ENCODE data around the gene KCNG2. TPM values are rescaled to one million over a fixed set of nuclear protein-coding genes. Genes with fewer than 3 reads are reported as not detected.

The KCNG2 gene
- polyA plus RNA-seq, 1 of the 3 experiments (the other 2 are of a cell fraction) = not detected

- Histone ChIP-seq H3K9me3 (no peaks in the 10 kb centered on the region), H3K9me2 (no peaks in the 10 kb centered on the region), H3F3A (replicated peaks; ENCODE audit: insufficient read depth) (no peaks in the 10 kb centered on the region), H3K27me3 (ENCODE audit: insufficient read depth) (no peaks in the 10 kb centered on the region), H3K79me2 (ENCODE audit: insufficient read depth) (peaks cover 40% of the 10 kb centered on the region), H3K36me3 (replicated peaks in 1 of 2; ENCODE audit: control insufficient read depth in 1 of 2, insufficient read depth in 2 of 2, low read length in 1 of 2) (peaks cover 0 to 3% of the 10 kb centered on the region in 2 experiments), H3K27ac (ENCODE audit: low read depth in 2 of 2, low read length in 1 of 2) (no peak overlapping the region), H2AFZ (ENCODE audit: low read depth) (no peak overlapping the region), H3K9ac (no peak overlapping the region), H4K20me1 (ENCODE audit: insufficient read depth) (peaks cover 26% of the 10 kb centered on the region; the same call in 1 of the 2 replicates), H3K4me3 (ENCODE audit: low read depth in 2 of 2, low read length in 1 of 2) (no peak overlapping the region), H3K4me2 (no peak overlapping the region), H3K4me1 (ENCODE audit: control insufficient read depth in 1 of 2, insufficient read depth in 2 of 2, low read depth in 1 of 2, low read length in 1 of 2) (peaks cover 4 to 9% of the 10 kb centered on the region in 2 experiments; a peak in 1 of 4 replicates)
- ChIA-PET CTCF (no interaction called here), POLR2A (no interaction called here)
- DNase-seq = no peak
- TF ChIP-seq TEAD4 (IDR thresholded peaks at IDR 0.05; ENCODE audit: borderline replicate concordance, insufficient read depth) = no peak
- TF ChIP-seq FOXM1 (IDR thresholded peaks at IDR 0.05; ENCODE audit: low read depth) = no peak
- no peak for TF ChIP-seq NFIC (IDR thresholded peaks at IDR 0.05; ENCODE audit: borderline replicate concordance)
- no peak for TF ChIP-seq EP300 (IDR thresholded peaks at IDR 0.05; ENCODE audit: borderline replicate concordance in 1 of 2, low read depth in 1 of 2, low read length in 1 of 2)
- no peak for TF ChIP-seq EZH2phosphoT487 (IDR thresholded peaks at IDR 0.05; ENCODE audit: borderline replicate concordance, low read depth)
- WGBS (ENCODE audit: low lambda C conversion rate) = 84% methylated on average over 11 of the region's 15 CpGs
These were observed 150.3 kb downstream of the KCNG2 start for GRCh38 chr18:79947881-79948610.

- 92% methylated on average over 22 of the region's 23 CpGs for WGBS (ENCODE audit: low lambda C conversion rate)
- Histone ChIP-seq H3K4me3 (ENCODE audit: low read depth in 2 of 2, low read length in 1 of 2) (no peak overlapping the region), H3K27ac (ENCODE audit: low read depth in 2 of 2, low read length in 1 of 2) (no peak overlapping the region), H3K9ac (no peak overlapping the region), H3K9me2 (no peaks in the 10 kb centered on the region), H3K9me3 (no peaks in the 10 kb centered on the region), H3K4me1 (ENCODE audit: control insufficient read depth in 1 of 2, insufficient read depth in 2 of 2, low read depth in 1 of 2, low read length in 1 of 2) (peaks cover 4 to 9% of the 10 kb centered on the region in 2 experiments; a peak in 1 of 4 replicates), H3K79me2 (ENCODE audit: insufficient read depth) (peaks cover 40% of the 10 kb centered on the region), H2AFZ (ENCODE audit: low read depth) (no peak overlapping the region), H3K36me3 (replicated peaks in 1 of 2; ENCODE audit: control insufficient read depth in 1 of 2, insufficient read depth in 2 of 2, low read length in 1 of 2) (peaks cover 0 to 3% of the 10 kb centered on the region in 2 experiments), H3K27me3 (ENCODE audit: insufficient read depth) (no peaks in the 10 kb centered on the region), H3K4me2 (no peak overlapping the region), H4K20me1 (ENCODE audit: insufficient read depth) (peaks cover 26% of the 10 kb centered on the region; the same call in 1 of the 2 replicates), H3F3A (replicated peaks; ENCODE audit: insufficient read depth) (no peaks in the 10 kb centered on the region)
- ChIA-PET CTCF (no interaction called here), POLR2A (no interaction called here)
- DNase-seq = no peak
- no peak for TF ChIP-seq RFX5 (IDR thresholded peaks at IDR 0.05; ENCODE audit: low read length)
- TF ChIP-seq, protein P1, sequence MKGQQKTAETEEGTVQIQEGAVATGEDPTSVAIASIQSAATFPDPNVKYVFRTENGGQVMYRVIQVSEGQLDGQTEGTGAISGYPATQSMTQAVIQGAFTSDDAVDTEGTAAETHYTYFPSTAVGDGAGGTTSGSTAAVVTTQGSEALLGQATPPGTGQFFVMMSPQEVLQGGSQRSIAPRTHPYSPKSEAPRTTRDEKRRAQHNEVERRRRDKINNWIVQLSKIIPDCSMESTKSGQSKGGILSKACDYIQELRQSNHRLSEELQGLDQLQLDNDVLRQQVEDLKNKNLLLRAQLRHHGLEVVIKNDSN (IDR thresholded peaks at IDR 0.05; ENCODE audit: borderline replicate concordance, low read depth) = no peak
- no peak for TF ChIP-seq EZH2phosphoT487 (IDR thresholded peaks at IDR 0.05; ENCODE audit: borderline replicate concordance, low read depth)
- no peak for TF ChIP-seq MEF2A (IDR thresholded peaks at IDR 0.05; ENCODE audit: borderline replicate concordance, low read depth)
- TF ChIP-seq NRF1 (IDR thresholded peaks at IDR 0.05; ENCODE audit: low read depth, low read length) = no peak
- no peak for TF ChIP-seq TEAD4 (IDR thresholded peaks at IDR 0.05; ENCODE audit: borderline replicate concordance, insufficient read depth)
- TF ChIP-seq, protein P2, sequence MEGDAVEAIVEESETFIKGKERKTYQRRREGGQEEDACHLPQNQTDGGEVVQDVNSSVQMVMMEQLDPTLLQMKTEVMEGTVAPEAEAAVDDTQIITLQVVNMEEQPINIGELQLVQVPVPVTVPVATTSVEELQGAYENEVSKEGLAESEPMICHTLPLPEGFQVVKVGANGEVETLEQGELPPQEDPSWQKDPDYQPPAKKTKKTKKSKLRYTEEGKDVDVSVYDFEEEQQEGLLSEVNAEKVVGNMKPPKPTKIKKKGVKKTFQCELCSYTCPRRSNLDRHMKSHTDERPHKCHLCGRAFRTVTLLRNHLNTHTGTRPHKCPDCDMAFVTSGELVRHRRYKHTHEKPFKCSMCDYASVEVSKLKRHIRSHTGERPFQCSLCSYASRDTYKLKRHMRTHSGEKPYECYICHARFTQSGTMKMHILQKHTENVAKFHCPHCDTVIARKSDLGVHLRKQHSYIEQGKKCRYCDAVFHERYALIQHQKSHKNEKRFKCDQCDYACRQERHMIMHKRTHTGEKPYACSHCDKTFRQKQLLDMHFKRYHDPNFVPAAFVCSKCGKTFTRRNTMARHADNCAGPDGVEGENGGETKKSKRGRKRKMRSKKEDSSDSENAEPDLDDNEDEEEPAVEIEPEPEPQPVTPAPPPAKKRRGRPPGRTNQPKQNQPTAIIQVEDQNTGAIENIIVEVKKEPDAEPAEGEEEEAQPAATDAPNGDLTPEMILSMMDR (IDR thresholded peaks at IDR 0.05) = no peak
- TF ChIP-seq RCOR1 (IDR thresholded peaks at IDR 0.05; ENCODE audit: low read length) = no peak
- TF ChIP-seq, protein P3, sequence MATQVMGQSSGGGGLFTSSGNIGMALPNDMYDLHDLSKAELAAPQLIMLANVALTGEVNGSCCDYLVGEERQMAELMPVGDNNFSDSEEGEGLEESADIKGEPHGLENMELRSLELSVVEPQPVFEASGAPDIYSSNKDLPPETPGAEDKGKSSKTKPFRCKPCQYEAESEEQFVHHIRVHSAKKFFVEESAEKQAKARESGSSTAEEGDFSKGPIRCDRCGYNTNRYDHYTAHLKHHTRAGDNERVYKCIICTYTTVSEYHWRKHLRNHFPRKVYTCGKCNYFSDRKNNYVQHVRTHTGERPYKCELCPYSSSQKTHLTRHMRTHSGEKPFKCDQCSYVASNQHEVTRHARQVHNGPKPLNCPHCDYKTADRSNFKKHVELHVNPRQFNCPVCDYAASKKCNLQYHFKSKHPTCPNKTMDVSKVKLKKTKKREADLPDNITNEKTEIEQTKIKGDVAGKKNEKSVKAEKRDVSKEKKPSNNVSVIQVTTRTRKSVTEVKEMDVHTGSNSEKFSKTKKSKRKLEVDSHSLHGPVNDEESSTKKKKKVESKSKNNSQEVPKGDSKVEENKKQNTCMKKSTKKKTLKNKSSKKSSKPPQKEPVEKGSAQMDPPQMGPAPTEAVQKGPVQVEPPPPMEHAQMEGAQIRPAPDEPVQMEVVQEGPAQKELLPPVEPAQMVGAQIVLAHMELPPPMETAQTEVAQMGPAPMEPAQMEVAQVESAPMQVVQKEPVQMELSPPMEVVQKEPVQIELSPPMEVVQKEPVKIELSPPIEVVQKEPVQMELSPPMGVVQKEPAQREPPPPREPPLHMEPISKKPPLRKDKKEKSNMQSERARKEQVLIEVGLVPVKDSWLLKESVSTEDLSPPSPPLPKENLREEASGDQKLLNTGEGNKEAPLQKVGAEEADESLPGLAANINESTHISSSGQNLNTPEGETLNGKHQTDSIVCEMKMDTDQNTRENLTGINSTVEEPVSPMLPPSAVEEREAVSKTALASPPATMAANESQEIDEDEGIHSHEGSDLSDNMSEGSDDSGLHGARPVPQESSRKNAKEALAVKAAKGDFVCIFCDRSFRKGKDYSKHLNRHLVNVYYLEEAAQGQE (IDR thresholded peaks at IDR 0.05; ENCODE audit: low read depth, low read length) = no peak
- TF ChIP-seq GABPA (IDR thresholded peaks at IDR 0.05; ENCODE audit: low read depth) = no peak
- TF ChIP-seq, protein P4, sequence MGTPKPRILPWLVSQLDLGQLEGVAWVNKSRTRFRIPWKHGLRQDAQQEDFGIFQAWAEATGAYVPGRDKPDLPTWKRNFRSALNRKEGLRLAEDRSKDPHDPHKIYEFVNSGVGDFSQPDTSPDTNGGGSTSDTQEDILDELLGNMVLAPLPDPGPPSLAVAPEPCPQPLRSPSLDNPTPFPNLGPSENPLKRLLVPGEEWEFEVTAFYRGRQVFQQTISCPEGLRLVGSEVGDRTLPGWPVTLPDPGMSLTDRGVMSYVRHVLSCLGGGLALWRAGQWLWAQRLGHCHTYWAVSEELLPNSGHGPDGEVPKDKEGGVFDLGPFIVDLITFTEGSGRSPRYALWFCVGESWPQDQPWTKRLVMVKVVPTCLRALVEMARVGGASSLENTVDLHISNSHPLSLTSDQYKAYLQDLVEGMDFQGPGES (IDR thresholded peaks at IDR 0.05; ENCODE audit: low read depth, low read length) = no peak
- TF ChIP-seq TCF12 (IDR thresholded peaks at IDR 0.05) = no peak
- TF ChIP-seq FOXJ3 (CRISPR knock-in tag; IDR thresholded peaks at IDR 0.05) = no peak
- no peak for TF ChIP-seq FOSL2 (IDR thresholded peaks at IDR 0.05; ENCODE audit: borderline replicate concordance, low read depth)
- no peak for TF ChIP-seq TAF1 (IDR thresholded peaks at IDR 0.05; ENCODE audit: borderline replicate concordance, low read depth, low read length)
These were observed 151.1 kb downstream of the KCNG2 start for GRCh38 chr18:79948719-79949411.

Data from SK-N-SH (cell line).